PFSK-1 (cell line): ENCODE results near the gene DLX1.

ENCODE experiments used
- FOXP2 ChIP-seq: optimal IDR thresholded peaks from 2 replicates; pipeline ENCODE3; 2011; ENCODE audit warnings: borderline replicate concordance, control low read depth, inconsistent platforms; ENCODE audit not compliant: insufficient read depth; ENCODE audit errors: extremely low read length, extremely low read depth
- POLR2AphosphoS5 ChIP-seq: IDR thresholded peaks from 2 replicates; pipeline ENCODE4 v1.6.1; 2012; ENCODE audit warnings: low read depth, mild to moderate bottlenecking, control low read depth, low read length, moderate library complexity
- REST ChIP-seq, 2 experiments: IDR thresholded peaks; 2 replicates each; pipeline versions ENCODE4 v1.6.1 to v1.8.0; 2011 to 2012; ENCODE audit warnings: low read depth in 2 of 2, low read length in 2 of 2, control low read depth in 1 of 2, inconsistent platforms in 1 of 2, mild to moderate bottlenecking in 1 of 2, moderate library complexity in 1 of 2; ENCODE audit not compliant: insufficient read depth in 1 of 2
- SIN3A ChIP-seq: IDR thresholded peaks from 2 replicates; pipeline ENCODE4 v1.6.1; 2012; ENCODE audit warnings: mild to moderate bottlenecking, low read length, moderate library complexity, borderline replicate concordance; ENCODE audit not compliant: insufficient read depth
- TAF1 ChIP-seq: IDR thresholded peaks from 2 replicates; pipeline ENCODE4 v1.6.1; 2012; ENCODE audit warnings: low read length, control low read depth, borderline replicate concordance; ENCODE audit not compliant: insufficient read depth

DNA sequence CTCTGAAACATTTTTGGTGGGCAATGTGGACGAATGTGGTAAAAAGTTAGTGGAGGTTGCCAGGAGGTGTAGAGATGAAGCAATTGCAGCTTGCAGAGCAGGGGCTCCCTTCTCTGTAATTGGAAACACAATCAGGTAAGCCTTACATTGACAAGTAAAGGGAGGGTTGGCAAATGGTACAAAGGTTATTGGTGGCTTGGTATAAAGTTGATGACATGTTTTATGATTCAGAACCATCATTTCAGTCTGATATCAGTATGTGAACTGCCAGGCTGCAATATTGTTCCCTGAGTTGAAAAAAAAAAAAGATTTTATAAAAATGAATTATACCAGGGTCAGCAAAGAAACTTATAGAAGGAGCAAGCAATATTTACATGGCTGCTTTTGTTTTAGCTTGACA lies 14.4 kb upstream of the DLX1 start:
- TF ChIP-seq POLR2AphosphoS5 (no peak), REST (IDR thresholded peaks at IDR 0.05; ENCODE audit: insufficient read depth in 1 of 2, low read depth in 2 of 2, low read length in 2 of 2) (no peak), TAF1 (no peak), FOXP2 (no peak), SIN3A (no peak)
